ENCODE results near the gene ABT1.

DNA sequence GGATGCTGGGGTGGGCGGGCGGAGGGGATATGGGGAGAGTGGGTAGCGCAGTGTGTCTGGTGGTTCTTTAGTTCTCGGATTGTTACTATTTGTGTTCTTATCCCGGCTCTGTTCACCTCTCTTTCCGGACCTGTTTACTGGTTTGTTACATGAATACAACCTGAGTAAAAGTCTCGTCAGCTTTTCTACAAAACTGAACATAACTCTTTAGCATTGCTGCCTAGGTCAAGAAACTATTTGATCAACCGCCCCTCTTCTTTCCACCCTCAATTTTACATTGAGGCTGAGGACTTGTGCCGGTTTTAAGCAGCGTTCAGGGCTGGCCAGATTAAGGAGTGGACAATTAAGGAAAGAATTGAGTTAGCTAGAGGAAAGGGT lies 625 bp downstream of the ABT1 start:
- no peak for TF ChIP-seq POLR2A (IDR thresholded peaks at IDR 0.05)
- TF ChIP-seq, protein P1, sequence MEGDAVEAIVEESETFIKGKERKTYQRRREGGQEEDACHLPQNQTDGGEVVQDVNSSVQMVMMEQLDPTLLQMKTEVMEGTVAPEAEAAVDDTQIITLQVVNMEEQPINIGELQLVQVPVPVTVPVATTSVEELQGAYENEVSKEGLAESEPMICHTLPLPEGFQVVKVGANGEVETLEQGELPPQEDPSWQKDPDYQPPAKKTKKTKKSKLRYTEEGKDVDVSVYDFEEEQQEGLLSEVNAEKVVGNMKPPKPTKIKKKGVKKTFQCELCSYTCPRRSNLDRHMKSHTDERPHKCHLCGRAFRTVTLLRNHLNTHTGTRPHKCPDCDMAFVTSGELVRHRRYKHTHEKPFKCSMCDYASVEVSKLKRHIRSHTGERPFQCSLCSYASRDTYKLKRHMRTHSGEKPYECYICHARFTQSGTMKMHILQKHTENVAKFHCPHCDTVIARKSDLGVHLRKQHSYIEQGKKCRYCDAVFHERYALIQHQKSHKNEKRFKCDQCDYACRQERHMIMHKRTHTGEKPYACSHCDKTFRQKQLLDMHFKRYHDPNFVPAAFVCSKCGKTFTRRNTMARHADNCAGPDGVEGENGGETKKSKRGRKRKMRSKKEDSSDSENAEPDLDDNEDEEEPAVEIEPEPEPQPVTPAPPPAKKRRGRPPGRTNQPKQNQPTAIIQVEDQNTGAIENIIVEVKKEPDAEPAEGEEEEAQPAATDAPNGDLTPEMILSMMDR (IDR thresholded peaks at IDR 0.05): no peak

All from heart left ventricle (tissue), 13 donors.